HG03432 (cell line): ENCODE results near the gene CAND2.
"Not testable (repeated sequence)": the region's sequence is repeated elsewhere in the genome, so short reads cannot be mapped to it uniquely, and the experiment has no call there.

ENCODE experiments used
- ATAC-seq: cut with Tn5 transposase; IDR thresholded peaks from one replicate; pipeline ENCODE4 v1.9.1; 2021; ENCODE audit warnings: mild to moderate bottlenecking, moderate library complexity; ENCODE audit not compliant: unreplicated experiment

Gene CAND2

GRCh38 chr3:12829886-12830784 is 33.7 kb downstream of the CAND2 start:
- ATAC-seq, result no peak

GRCh38 chr3:12830785-12831156 is 34.3 kb downstream of the CAND2 start:
- no peak for ATAC-seq

GRCh38 chr3:12831301-12831866 is 34.9 kb downstream of the CAND2 start:
- no peak for ATAC-seq

- no peak for ATAC-seq
Observed at GRCh38 chr3:12832350-12833221, 36.1 kb downstream of the CAND2 start.

GRCh38 chr3:12833222-12834161 is 37.0 kb downstream of the CAND2 start:
- ATAC-seq, result no peak

- ATAC-seq, result no peak
Observed at GRCh38 chr3:12835052-12835665, 38.7 kb downstream of the CAND2 start.

GRCh38 chr3:12837295-12837986 is 41.0 kb downstream of the CAND2 start:
- ATAC-seq, result no peak

GRCh38 chr3:12838179-12838965 is 41.9 kb downstream of the CAND2 start:
- ATAC-seq, result no peak

GRCh38 chr3:12839156-12839946 is 42.9 kb downstream of the CAND2 start:
- ATAC-seq, result no peak

- ATAC-seq, result not testable (repeated sequence)
Observed at GRCh38 chr3:12840148-12840547, 43.7 kb downstream of the CAND2 start.

- ATAC-seq, result peak; percentile 45
Observed at GRCh38 chr3:12840591-12841148, 44.2 kb downstream of the CAND2 start.

GRCh38 chr3:12841149-12841969 is 44.9 kb downstream of the CAND2 start, which contains the start of gene RPL32:
Gene RPL32 (minus strand): TSS chr3:12841565. CDS start chr3:12840237, 1,328 bp downstream.
- peak; percentile 91 for ATAC-seq

- ATAC-seq, result no peak
Observed at GRCh38 chr3:12841970-12842328, 45.5 kb downstream of the CAND2 start.

- ATAC-seq, result no peak
Observed at GRCh38 chr3:12842469-12842868, 46.0 kb downstream of the CAND2 start.

- ATAC-seq, result no peak
Observed at GRCh38 chr3:12845811-12846210, 49.3 kb downstream of the CAND2 start.

- no peak for ATAC-seq
Observed at GRCh38 chr3:12852201-12852600, 55.7 kb downstream of the CAND2 start.

GRCh38 chr3:12853847-12854246 is 57.4 kb downstream of the CAND2 start:
- not testable (repeated sequence) for ATAC-seq
